Cardiac muscle cell (in vitro differentiated cells and primary cell): Measurements from ENCODE around the gene XKR7. TPM values are rescaled to one million over a fixed set of nuclear protein-coding genes. Genes with fewer than 3 reads are reported as not detected.

Experiments
- DNase-seq, 2 donors: peaks; one replicate each; pipeline versions ENCODE4 v3.0.0 to v3.0.0-alpha.2; 2010 to 2017; ENCODE audit warnings: low read depth in 1 of 2, low spot score in 1 of 2
- H3K27ac ChIP-seq: fragments of 200-600 bp; sonication (generic); 2 replicates; pipeline ENCODE4 v1.5.1; 2016
- H3K27me3 ChIP-seq: fragments of 200-600 bp; sonication (generic); 2 replicates; pipeline ENCODE4 v1.6.0; 2016; ENCODE audit warnings: control low read depth
- H3K36me3 ChIP-seq: fragments of 200-600 bp; sonication (generic); 2 replicates; pipeline ENCODE4 v1.5.1; 2016; ENCODE audit warnings: control low read depth
- H3K4me1 ChIP-seq: fragments of 200-600 bp; sonication (generic); 2 replicates; pipeline ENCODE4 v1.8.1; 2017; ENCODE audit warnings: low read depth, mild to moderate bottlenecking, mixed run types
- H3K4me3 ChIP-seq: fragments of 200-600 bp; sonication (generic); 2 replicates; pipeline ENCODE4 v1.5.1; 2016; ENCODE audit warnings: mild to moderate bottlenecking
- H3K9me3 ChIP-seq: fragments of 200-600 bp; sonication (generic); 2 replicates; pipeline ENCODE4 v1.5.1; 2017; ENCODE audit warnings: low read depth, mild to moderate bottlenecking, control low read depth
- polyA plus RNA-seq: library from polyadenylated mRNA; unstranded; fragments of >200 nt; fragmentation: Nextera tagmentation; extraction: Ambion mirVana; gene quantifications from 2 replicates; pipeline ENCODE4 v1.2.1, GENCODE V29; 2016
- total RNA-seq: library from RNA; depleted of rRNA; stranded (reverse); fragments of >200 nt; gene quantifications from 2 replicates; pipeline ENCODE4 v1.2.3, GENCODE V29; 2016
- TF ChIP-seq, protein P1 (sequence below): IDR thresholded peaks from 2 replicates; pipeline ENCODE4 v1.5.1; 2012; ENCODE audit warnings: low read depth, mild to moderate bottlenecking, low read length

Gene XKR7
- total and polyA plus RNA-seq, 2 experiments from 2014 or later = 0.03 TPM; not detected in 1

DNA sequence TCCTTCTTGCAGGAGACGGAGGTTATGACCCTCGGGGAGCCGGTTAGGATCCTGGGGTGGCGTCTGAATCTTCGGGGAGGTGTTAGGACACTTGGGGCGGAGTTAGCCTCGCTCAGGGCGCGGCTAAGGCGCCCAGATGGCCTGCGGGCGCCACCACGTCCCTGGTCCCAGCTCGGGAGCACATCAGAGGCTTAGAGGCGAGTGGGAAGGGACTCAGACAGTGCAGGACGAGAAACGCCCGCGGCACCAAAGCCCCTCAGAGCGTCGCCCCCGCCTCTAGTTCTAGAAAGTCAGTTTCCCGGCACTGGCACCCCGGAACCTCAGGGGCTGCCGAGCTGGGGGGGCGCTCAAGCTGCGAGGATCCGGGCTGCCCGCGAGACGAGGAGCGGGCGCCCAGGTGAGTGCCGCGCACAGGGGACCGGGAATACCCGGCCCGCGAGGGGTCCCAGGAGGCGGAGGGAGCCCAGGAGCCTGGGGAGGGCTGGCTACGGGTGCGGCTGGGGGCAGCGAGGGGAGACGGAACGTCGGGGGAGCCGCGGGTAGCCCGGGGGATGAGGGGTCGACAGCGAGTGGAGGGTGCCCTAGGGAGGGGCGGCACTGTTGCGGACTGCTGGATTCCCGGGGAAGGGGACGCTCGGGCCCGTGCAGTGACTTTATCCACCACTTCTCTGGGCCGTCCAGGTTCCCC is 84.3 kb downstream of the XKR7 start, which contains the start of gene HCK:
HCK (plus strand) TSS at position 153 of the 688 bp plus-strand sequence.
- no peaks in the 10 kb centered on the region for H3K9me3 ChIP-seq
- H3K27ac ChIP-seq = no peak within 1 kb of the TSS
- H3K4me1 ChIP-seq = peaks cover 2% of the 10 kb centered on the region
- H3K27me3 ChIP-seq = peaks cover 77% of the 10 kb centered on the region
- peak within 1 kb of the TSS; percentile 30 for H3K4me3 ChIP-seq
- H3K36me3 ChIP-seq = no peaks in the 10 kb centered on the region
- TF ChIP-seq, protein P1, sequence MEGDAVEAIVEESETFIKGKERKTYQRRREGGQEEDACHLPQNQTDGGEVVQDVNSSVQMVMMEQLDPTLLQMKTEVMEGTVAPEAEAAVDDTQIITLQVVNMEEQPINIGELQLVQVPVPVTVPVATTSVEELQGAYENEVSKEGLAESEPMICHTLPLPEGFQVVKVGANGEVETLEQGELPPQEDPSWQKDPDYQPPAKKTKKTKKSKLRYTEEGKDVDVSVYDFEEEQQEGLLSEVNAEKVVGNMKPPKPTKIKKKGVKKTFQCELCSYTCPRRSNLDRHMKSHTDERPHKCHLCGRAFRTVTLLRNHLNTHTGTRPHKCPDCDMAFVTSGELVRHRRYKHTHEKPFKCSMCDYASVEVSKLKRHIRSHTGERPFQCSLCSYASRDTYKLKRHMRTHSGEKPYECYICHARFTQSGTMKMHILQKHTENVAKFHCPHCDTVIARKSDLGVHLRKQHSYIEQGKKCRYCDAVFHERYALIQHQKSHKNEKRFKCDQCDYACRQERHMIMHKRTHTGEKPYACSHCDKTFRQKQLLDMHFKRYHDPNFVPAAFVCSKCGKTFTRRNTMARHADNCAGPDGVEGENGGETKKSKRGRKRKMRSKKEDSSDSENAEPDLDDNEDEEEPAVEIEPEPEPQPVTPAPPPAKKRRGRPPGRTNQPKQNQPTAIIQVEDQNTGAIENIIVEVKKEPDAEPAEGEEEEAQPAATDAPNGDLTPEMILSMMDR = no peak
- peak in 1 of 2 donors; percentile 21 for DNase-seq

DNA sequence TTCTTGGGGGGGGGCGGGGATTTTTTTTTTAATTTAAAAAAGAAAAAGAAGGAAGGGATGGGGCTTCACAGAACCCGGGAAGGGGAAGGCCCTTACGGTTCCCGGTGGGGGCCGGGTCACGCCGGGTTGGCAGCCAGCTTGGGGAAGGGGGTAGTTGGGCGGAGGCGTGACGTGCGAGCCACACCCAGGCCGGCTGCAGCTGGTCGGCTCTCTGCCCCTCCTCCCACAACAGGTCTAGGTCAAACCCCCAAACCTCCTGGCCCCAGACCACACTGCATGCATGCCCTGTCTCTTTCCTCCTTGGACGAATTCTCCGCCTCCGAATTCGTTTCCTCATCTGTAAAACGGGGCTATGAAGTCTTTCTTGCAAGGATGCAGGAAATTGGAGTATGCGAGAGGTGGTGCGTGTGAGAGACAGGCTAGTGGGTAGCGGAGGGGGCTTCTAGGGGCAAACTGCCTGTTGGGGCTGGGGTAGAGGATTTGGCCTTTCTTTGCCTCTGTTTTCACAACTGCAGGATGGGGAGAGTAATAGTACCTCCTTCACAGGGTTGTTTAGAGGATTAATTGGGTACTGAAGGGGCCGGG is 84.9 kb downstream of the XKR7 start:
- DNase-seq = no peak
- H3K9me3 ChIP-seq = no peaks in the 10 kb centered on the region
- H3K27ac ChIP-seq = no peak overlapping the region
- H3K4me1 ChIP-seq = peaks cover 2% of the 10 kb centered on the region
- H3K27me3 ChIP-seq = peaks cover 83% of the 10 kb centered on the region
- no peaks in the 10 kb centered on the region for H3K36me3 ChIP-seq
- peak overlapping the region; percentile 30 for H3K4me3 ChIP-seq
- TF ChIP-seq, protein P1 = no peak

Other genes starting within 250 kb of the XKR7 start
- 74.6 and 81.2 TPM in 2 replicates for gene BCL2L1, start 245.3 kb upstream of the XKR7 start, total RNA-seq
- 37.8 and 40.5 TPM in 2 replicates for gene BCL2L1, start 245.3 kb upstream of the XKR7 start, polyA plus RNA-seq
- 15.2 and 120 TPM in 2 replicates for gene TPX2, start 228.9 kb upstream of the XKR7 start, total RNA-seq
- gene TPX2, start 228.9 kb upstream of the XKR7 start, polyA plus RNA-seq = 12.3 and 91.0 TPM in 2 replicates
- gene MYLK2, start 148.8 kb upstream of the XKR7 start, total RNA-seq = 0.15 TPM in 1 of 2 replicates, not detected in the other
- gene MYLK2, start 148.8 kb upstream of the XKR7 start, polyA plus RNA-seq = 0.26 TPM in 1 of 2 replicates, not detected in the other
- gene FOXS1, start 122.5 kb upstream of the XKR7 start, total RNA-seq = 0.07 and 0.83 TPM in 2 replicates
- gene FOXS1, start 122.5 kb upstream of the XKR7 start, polyA plus RNA-seq = 0.23 TPM in 1 of 2 replicates, not detected in the other
- 20.3 and 23.6 TPM in 2 replicates for gene DUSP15, start 97.6 kb upstream of the XKR7 start, total RNA-seq
- 7.2 and 8.0 TPM in 2 replicates for gene DUSP15, start 97.6 kb upstream of the XKR7 start, polyA plus RNA-seq
- gene TTLL9, start 97.5 kb upstream of the XKR7 start, total RNA-seq = 0.15 TPM in 1 of 2 replicates, not detected in the other
- gene TTLL9, start 97.5 kb upstream of the XKR7 start, polyA plus RNA-seq = 0.09 and 0.47 TPM in 2 replicates
- gene PDRG1, start 16.1 kb upstream of the XKR7 start, total RNA-seq = 12.6 and 14.4 TPM in 2 replicates
- 38.6 and 45.2 TPM in 2 replicates for gene PDRG1, start 16.1 kb upstream of the XKR7 start, polyA plus RNA-seq
- gene CCM2L, start 42.3 kb downstream of the XKR7 start, total RNA-seq = 0.69 and 0.92 TPM in 2 replicates
- gene CCM2L, start 42.3 kb downstream of the XKR7 start, polyA plus RNA-seq = 0.35 and 0.79 TPM in 2 replicates
- not detected in 2 replicates for gene HCK, start 84.1 kb downstream of the XKR7 start, total RNA-seq
- gene HCK, start 84.1 kb downstream of the XKR7 start, polyA plus RNA-seq = not detected in 2 replicates
- 38.9 and 52.5 TPM in 2 replicates for gene TM9SF4, start 141.6 kb downstream of the XKR7 start, total RNA-seq
- gene TM9SF4, start 141.6 kb downstream of the XKR7 start, polyA plus RNA-seq = 54.6 and 71.3 TPM in 2 replicates
- 17.7 and 29.8 TPM in 2 replicates for gene PLAGL2, start 239.6 kb downstream of the XKR7 start, total RNA-seq
- gene PLAGL2, start 239.6 kb downstream of the XKR7 start, polyA plus RNA-seq = 18.3 and 29.3 TPM in 2 replicates
- 26.2 and 31.4 TPM in 2 replicates for gene POFUT1, start 239.7 kb downstream of the XKR7 start, total RNA-seq
- 21.2 and 25.1 TPM in 2 replicates for gene POFUT1, start 239.7 kb downstream of the XKR7 start, polyA plus RNA-seq